Ovary (tissue), 3 donors: Measurements from ENCODE around the gene STBD1.

Experiments
- CTCF ChIP-seq, 3 donors: fragments of 450-650 bp in 2 of 3; fragments of 200-600 bp in 1 of 3; IDR thresholded peaks; one replicate each; pipeline versions ENCODE4 v1.5.1 to v1.8.0; 2016 to 2022; ENCODE audit warnings: antibody characterized with exemption in 3 of 3, mild to moderate bottlenecking in 1 of 3
- POLR2A ChIP-seq: fragments of 450-650 bp; IDR thresholded peaks from one replicate; pipeline ENCODE4 v1.6.1; 2017; ENCODE audit warnings: antibody characterized with exemption, mild to moderate bottlenecking, moderate library complexity
- donor health status: DM: no; HTN: no; CAD: no.

GRCh38 chr4:76316131-76316530, 9.6 kb downstream of the STBD1 start:
- TF ChIP-seq CTCF (IDR thresholded peaks at IDR 0.05) (no peak), POLR2A (no peak)
